PC-9 (cell line): ENCODE measurements around the gene LBH. TPM values are rescaled to one million over a fixed set of nuclear protein-coding genes. Genes with fewer than 3 reads are reported as not detected.

Experiments used
- BruUV-seq: library from RNA; stranded (reverse); fragments of 400-500 nt; replicated peaks from 2 replicates; lab custom pipeline; 2021; lab: Mats Ljungman, UMichigan
- CTCF ChIA-PET: fragments of 300-600 bp; sonication (Branson Sonifier 250); formaldehyde crosslinking; loops from one replicate; lab custom pipeline; 2022; ENCODE audit warnings: antibody characterized with exemption; lab: Charles Lee
- POLR2A ChIA-PET: fragments of 300-600 bp; sonication (Branson Sonifier 250); formaldehyde crosslinking; loops from one replicate; lab custom pipeline; 2022; ENCODE audit warnings: antibody characterized with exemption; ENCODE audit not compliant: unreplicated experiment; lab: Charles Lee
- DNase-seq, 2 experiments: peaks; one replicate each; pipeline versions ENCODE4 v3.0.0 to v3.0.0-alpha.2; 2015 to 2022; ENCODE audit warnings: mixed read lengths in 1 of 2
- H2AFZ ChIP-seq: fragments of 200-600 bp; sonication (generic); 2 replicates; pipeline ENCODE4 v1.8.1; 2017; ENCODE audit warnings: antibody characterized with exemption
- H3F3A ChIP-seq: fragments of 200-600 bp; sonication (generic); 2 replicates; pipeline ENCODE4 v1.8.1; 2017; ENCODE audit warnings: antibody characterized with exemption, mild to moderate bottlenecking, low read depth; ENCODE audit not compliant: insufficient read depth
- H3K27ac ChIP-seq: fragments of 200-600 bp; sonication (generic); 2 replicates; pipeline ENCODE4 v1.6.1; 2016; ENCODE audit warnings: mixed run types
- H3K27me3 ChIP-seq: fragments of 200-600 bp; sonication (generic); 2 replicates; pipeline ENCODE4 v1.6.1; 2016; ENCODE audit warnings: low read depth, mixed run types; ENCODE audit not compliant: insufficient read depth
- H3K36me3 ChIP-seq: fragments of 200-600 bp; sonication (generic); 2 replicates; pipeline ENCODE4 v1.6.1; 2016; ENCODE audit warnings: low read depth, mixed run types
- H3K4me1 ChIP-seq: fragments of 200-600 bp; sonication (generic); replicated peaks from 2 replicates; pipeline ENCODE4 v1.6.1; 2016; ENCODE audit warnings: mixed run types; ENCODE audit not compliant: insufficient read depth
- H3K4me2 ChIP-seq: fragments of 200-600 bp; sonication (generic); 2 replicates; pipeline ENCODE4 v1.6.1; 2017; ENCODE audit warnings: mixed run types
- H3K4me3 ChIP-seq: fragments of 200-600 bp; sonication (generic); 2 replicates; pipeline ENCODE4 v1.6.1; 2016; ENCODE audit warnings: mixed run types
- H3K79me2 ChIP-seq: fragments of 200-600 bp; sonication (generic); 2 replicates; pipeline ENCODE4 v1.6.1; 2017; ENCODE audit warnings: low read depth, mixed run types
- H3K9me2 ChIP-seq: fragments of 200-600 bp; sonication (generic); 2 replicates; pipeline ENCODE4 v1.8.1; 2017; ENCODE audit warnings: mild to moderate bottlenecking; ENCODE audit not compliant: insufficient read depth
- H3K9me3 ChIP-seq: fragments of 200-600 bp; sonication (generic); 2 replicates; pipeline ENCODE4 v1.8.1; 2016; ENCODE audit warnings: low read depth; ENCODE audit not compliant: insufficient read depth
- H4K20me1 ChIP-seq: fragments of 200-600 bp; sonication (generic); 2 replicates; pipeline ENCODE4 v1.8.1; 2017; ENCODE audit not compliant: insufficient read depth
- EZH2 ChIP-seq: fragments of 200-600 bp; sonication (generic); IDR thresholded peaks from 2 replicates; pipeline ENCODE4 v1.8.0; 2017; ENCODE audit warnings: antibody characterized with exemption, low read depth
- intact Hi-C: fragments of 100-400 bp; cut with micrococcal nuclease; formaldehyde crosslinking; loops from one replicate; pipeline ENCODE4 v1.10.0; 2022; ENCODE audit not compliant: unreplicated experiment
- total RNA-seq: library from RNA; stranded (reverse); gene quantifications from 2 replicates; pipeline ENCODE4 v1.2.3, GENCODE V29; 2021
- TF ChIP-seq, protein P1 (sequence below): fragments of 200-600 bp; sonication (generic); conservative IDR thresholded peaks from 2 replicates; pipeline ENCODE4 v1.6.1; 2017; ENCODE audit warnings: mixed run types, antibody characterized with exemption, mild to moderate bottlenecking, moderate library complexity

The LBH gene
- total RNA-seq, 1 experiment from 2014 or later, result 30.6 TPM

DNA sequence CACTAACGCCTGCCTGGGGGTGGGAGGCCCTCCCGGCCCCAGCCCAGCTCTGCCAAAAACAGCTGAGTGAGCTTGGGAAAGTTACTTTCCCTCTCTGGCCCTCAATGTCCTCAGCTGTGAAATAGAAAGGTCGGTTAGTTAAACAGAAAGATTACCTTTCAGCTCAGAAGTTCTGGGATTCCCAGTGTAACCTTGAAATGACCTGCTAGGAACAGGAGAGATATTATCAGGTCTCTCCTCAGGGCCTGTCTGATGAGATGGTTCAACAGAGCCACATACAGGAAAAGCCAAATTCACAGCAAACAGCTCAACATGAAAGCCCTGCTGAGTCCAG, 68.8 kb downstream of the LBH start:
- no peak overlapping the region for H3K4me3 ChIP-seq
- DNase-seq, result no peak
- H3K9me2 ChIP-seq, result no peaks in the 10 kb centered on the region
- no peaks in the 10 kb centered on the region for H3K9me3 ChIP-seq
- H3K79me2 ChIP-seq, result no peaks in the 10 kb centered on the region
- no peaks in the 10 kb centered on the region for H3K27me3 ChIP-seq
- CTCF ChIA-PET, result no interaction called here
- BruUV-seq, result no TSS peak
- no peak overlapping the region for H3K4me2 ChIP-seq
- intact Hi-C loops, result no loop called here
- H3K36me3 ChIP-seq, result no peaks in the 10 kb centered on the region
- POLR2A ChIA-PET, result no interaction called here
- H4K20me1 ChIP-seq, result no peaks in the 10 kb centered on the region
- H3K27ac ChIP-seq, result no peak overlapping the region
- H3F3A ChIP-seq, result no peaks in the 10 kb centered on the region
- TF ChIP-seq, protein P1, sequence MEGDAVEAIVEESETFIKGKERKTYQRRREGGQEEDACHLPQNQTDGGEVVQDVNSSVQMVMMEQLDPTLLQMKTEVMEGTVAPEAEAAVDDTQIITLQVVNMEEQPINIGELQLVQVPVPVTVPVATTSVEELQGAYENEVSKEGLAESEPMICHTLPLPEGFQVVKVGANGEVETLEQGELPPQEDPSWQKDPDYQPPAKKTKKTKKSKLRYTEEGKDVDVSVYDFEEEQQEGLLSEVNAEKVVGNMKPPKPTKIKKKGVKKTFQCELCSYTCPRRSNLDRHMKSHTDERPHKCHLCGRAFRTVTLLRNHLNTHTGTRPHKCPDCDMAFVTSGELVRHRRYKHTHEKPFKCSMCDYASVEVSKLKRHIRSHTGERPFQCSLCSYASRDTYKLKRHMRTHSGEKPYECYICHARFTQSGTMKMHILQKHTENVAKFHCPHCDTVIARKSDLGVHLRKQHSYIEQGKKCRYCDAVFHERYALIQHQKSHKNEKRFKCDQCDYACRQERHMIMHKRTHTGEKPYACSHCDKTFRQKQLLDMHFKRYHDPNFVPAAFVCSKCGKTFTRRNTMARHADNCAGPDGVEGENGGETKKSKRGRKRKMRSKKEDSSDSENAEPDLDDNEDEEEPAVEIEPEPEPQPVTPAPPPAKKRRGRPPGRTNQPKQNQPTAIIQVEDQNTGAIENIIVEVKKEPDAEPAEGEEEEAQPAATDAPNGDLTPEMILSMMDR, result no peak
- no peak for TF ChIP-seq EZH2
- no peaks in the 10 kb centered on the region; the same call in 1 of the 2 replicates for H3K4me1 ChIP-seq
- H2AFZ ChIP-seq, result no peak overlapping the region

DNA sequence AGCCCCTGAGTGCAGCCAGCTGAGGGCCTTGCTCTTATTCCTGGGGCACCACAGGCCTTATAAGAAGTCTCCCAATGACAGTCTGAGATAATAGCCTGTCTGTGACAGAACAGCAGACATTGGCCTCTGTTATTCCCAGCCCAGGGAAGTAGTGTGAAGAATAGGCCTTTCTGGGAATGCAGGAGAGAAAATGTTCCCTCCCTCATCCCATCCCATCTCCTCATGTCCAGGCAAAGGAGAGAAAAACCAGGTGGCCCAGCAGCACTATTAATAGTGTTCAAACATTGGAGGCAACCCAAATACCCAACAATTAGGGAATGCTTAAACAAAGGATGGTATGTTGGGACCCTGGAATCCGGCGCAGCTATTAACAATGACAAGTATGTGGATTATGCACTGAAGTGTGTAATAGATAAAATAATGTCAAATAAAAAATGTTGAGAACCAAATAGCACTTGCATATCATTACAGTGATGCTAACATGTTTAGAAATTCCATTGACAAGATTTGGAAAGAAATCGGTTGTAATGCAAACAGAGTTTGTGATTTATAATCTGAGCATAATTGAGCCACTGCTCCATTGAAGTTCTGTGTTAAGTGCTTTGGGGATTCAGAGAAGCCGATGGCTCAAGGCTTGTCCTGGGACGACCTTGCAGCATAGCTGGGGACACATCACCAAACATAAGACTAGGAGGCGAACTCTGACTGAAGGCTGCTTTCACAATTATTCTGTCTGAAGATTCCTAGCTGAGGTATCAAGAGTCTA, 69.3 kb downstream of the LBH start:
- Histone ChIP-seq H3K4me2 (no peak overlapping the region), H3K4me1 (no peaks in the 10 kb centered on the region; the same call in 1 of the 2 replicates), H4K20me1 (no peaks in the 10 kb centered on the region), H3K27ac (no peak overlapping the region), H3K9me2 (no peaks in the 10 kb centered on the region), H3K27me3 (no peaks in the 10 kb centered on the region), H3F3A (no peaks in the 10 kb centered on the region), H2AFZ (no peak overlapping the region), H3K9me3 (no peaks in the 10 kb centered on the region), H3K36me3 (no peaks in the 10 kb centered on the region), H3K4me3 (no peak overlapping the region), H3K79me2 (no peaks in the 10 kb centered on the region)
- no TSS peak for BruUV-seq
- CTCF ChIA-PET, result no interaction called here
- intact Hi-C loops, result no loop called here
- TF ChIP-seq, protein P1, result no peak
- no peak for TF ChIP-seq EZH2
- POLR2A ChIA-PET, result no interaction called here
- DNase-seq, result no peak

DNA sequence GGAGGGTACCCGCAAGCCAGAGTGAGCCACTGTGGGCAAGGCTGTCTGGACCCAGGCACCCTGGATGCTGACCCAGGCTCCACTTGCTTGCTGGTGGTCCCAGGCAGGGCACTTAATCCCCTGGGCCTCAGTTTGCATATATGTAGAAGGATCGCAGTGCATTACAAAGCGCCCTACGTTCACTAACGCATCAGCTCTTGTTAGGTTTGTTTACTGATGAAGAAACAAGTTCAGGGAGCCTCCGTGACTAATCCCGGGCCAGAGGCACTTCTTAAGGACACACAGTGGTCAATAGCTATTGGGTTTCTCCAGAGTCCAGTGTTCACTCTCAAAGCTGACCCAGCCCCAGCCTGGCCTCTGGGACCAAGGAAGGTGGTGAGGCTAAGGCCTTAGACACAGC, 70.2 kb downstream of the LBH start:
- ChIA-PET CTCF (no interaction called here), POLR2A (no interaction called here)
- Histone ChIP-seq H3K4me3 (no peak overlapping the region), H3K9me2 (no peaks in the 10 kb centered on the region), H3K27me3 (no peaks in the 10 kb centered on the region), H3F3A (no peaks in the 10 kb centered on the region), H3K4me2 (no peak overlapping the region), H2AFZ (no peak overlapping the region), H4K20me1 (no peaks in the 10 kb centered on the region), H3K36me3 (no peaks in the 10 kb centered on the region), H3K27ac (no peak overlapping the region), H3K4me1 (no peaks in the 10 kb centered on the region; the same call in 1 of the 2 replicates), H3K9me3 (no peaks in the 10 kb centered on the region), H3K79me2 (no peaks in the 10 kb centered on the region)
- intact Hi-C loops, result no loop called here
- DNase-seq, result no peak
- BruUV-seq, result no TSS peak
- TF ChIP-seq, protein P1, result no peak
- TF ChIP-seq EZH2, result no peak
